ENCODE results near the gene MTHFD1L. TPM values are rescaled to one million over a fixed set of nuclear protein-coding genes. Genes with fewer than 3 reads are reported as not detected.

Gene MTHFD1L
- total RNA-seq, 2 donors from 2014 or later: 4.1 to 12.2 TPM

- no peak for TF ChIP-seq CTCF (IDR thresholded peaks at IDR 0.05)
- H3K4me1 ChIP-seq: no peaks in the 10 kb centered on the region
- no peak for DNase-seq (ENCODE audit: low spot score)
- no peak overlapping the region for H3K27ac ChIP-seq
- H3K27me3 ChIP-seq: no peaks in the 10 kb centered on the region
- no peaks in the 10 kb centered on the region for H3K9me3 ChIP-seq
- H3K36me3 ChIP-seq: no peaks in the 10 kb centered on the region
- no peak overlapping the region for H3K4me3 ChIP-seq
Measured at GRCh38 chr6:150932996-150933395, 67.5 kb downstream of the MTHFD1L start.

GRCh38 chr6:150934380-150934779, 68.9 kb downstream of the MTHFD1L start:
- no peak overlapping the region for H3K4me3 ChIP-seq
- H3K9me3 ChIP-seq: no peaks in the 10 kb centered on the region
- no peaks in the 10 kb centered on the region for H3K36me3 ChIP-seq
- TF ChIP-seq CTCF (IDR thresholded peaks at IDR 0.05): no peak
- H3K27me3 ChIP-seq: no peaks in the 10 kb centered on the region
- H3K27ac ChIP-seq: no peak overlapping the region
- DNase-seq (ENCODE audit: low spot score): no peak
- no peaks in the 10 kb centered on the region for H3K4me1 ChIP-seq

- H3K4me1 ChIP-seq: no peaks in the 10 kb centered on the region
- H3K36me3 ChIP-seq: no peaks in the 10 kb centered on the region
- DNase-seq (ENCODE audit: low spot score): no peak
- TF ChIP-seq CTCF (IDR thresholded peaks at IDR 0.05): no peak
- H3K9me3 ChIP-seq: no peaks in the 10 kb centered on the region
- H3K27ac ChIP-seq: no peak overlapping the region
- H3K4me3 ChIP-seq: no peak overlapping the region
- H3K27me3 ChIP-seq: no peaks in the 10 kb centered on the region
Measured at GRCh38 chr6:150936021-150936555, 70.6 kb downstream of the MTHFD1L start.

- Histone ChIP-seq H3K27me3 (no peaks in the 10 kb centered on the region), H3K9me3 (no peaks in the 10 kb centered on the region), H3K4me1 (no peaks in the 10 kb centered on the region), H3K4me3 (no peak overlapping the region), H3K36me3 (no peaks in the 10 kb centered on the region), H3K27ac (no peak overlapping the region)
- DNase-seq (ENCODE audit: low spot score): peak; percentile 77
- no peak for TF ChIP-seq CTCF (IDR thresholded peaks at IDR 0.05)
Measured at GRCh38 chr6:150937132-150937906, 71.8 kb downstream of the MTHFD1L start.

GRCh38 chr6:150939399-150939798, 73.9 kb downstream of the MTHFD1L start:
- DNase-seq (ENCODE audit: low spot score): no peak
- Histone ChIP-seq H3K4me1 (no peaks in the 10 kb centered on the region), H3K27ac (no peak overlapping the region), H3K4me3 (no peak overlapping the region), H3K9me3 (no peaks in the 10 kb centered on the region), H3K36me3 (no peaks in the 10 kb centered on the region), H3K27me3 (no peaks in the 10 kb centered on the region)
- no peak for TF ChIP-seq CTCF (IDR thresholded peaks at IDR 0.05)

Data from right atrium auricular region (tissue), 2 donors.